Pancreas (tissue), 10 donors: Measurements from ENCODE around the gene NFYB. TPM values are rescaled to one million over a fixed set of nuclear protein-coding genes. Genes with fewer than 3 reads are reported as not detected.
"Not testable (repeated sequence)": the region's sequence is repeated elsewhere in the genome, so short reads cannot be mapped to it uniquely, and the experiment has no call there.

Source experiments
- ATAC-seq, 4 donors: fragments of 200-7000 bp; cut with Tn5 transposase; one replicate each; pipeline versions ENCODE4 v1.8.0 to v1.9.1; 2020; ENCODE audit warnings: mild to moderate bottlenecking in 4 of 4, moderate library complexity in 4 of 4
- DNase-seq, 6 donors: peaks; one replicate each; pipeline ENCODE4 v3.0.0-alpha.2; 2020
- FAIRE-seq: peaks from 2 replicates; lab custom pipeline; 2012; peaks lifted over from hg19 to GRCh38; lab: Jason Lieb, UNC
- H3K27ac ChIP-seq, 4 donors: fragments of 200-600 bp; sonication (generic); 1 replicate in 3 of 4; 2 replicates in 1 of 4; pipeline versions ENCODE4 v1.5.0 to v1.8.0; 2020
- H3K27me3 ChIP-seq, 4 donors: fragments of 200-600 bp; one replicate each; pipeline ENCODE4 v1.8.0; 2021
- H3K36me3 ChIP-seq, 3 donors: fragments of 200-600 bp; sonication (generic) in 1 of 3; one replicate each; pipeline versions ENCODE4 v1.5.0 to v1.8.0; 2020 to 2021
- H3K4me1 ChIP-seq, 3 donors: fragments of 200-600 bp; one replicate each; pipeline ENCODE4 v1.8.0; 2021
- H3K4me3 ChIP-seq, 4 donors: fragments of 200-600 bp; sonication (generic) in 2 of 4; one replicate each; pipeline versions ENCODE4 v1.5.0 to v1.8.0; 2020 to 2021
- H3K9me3 ChIP-seq, 4 donors: fragments of 200-600 bp; one replicate each; pipeline ENCODE4 v1.8.0; 2021
- WGBS, 2 donors: extraction: QIAGEN DNeasy Blood & Tissue Kit; methylation state at CpG; one replicate each; pipeline ENCODE4 v1.1.7; 2013; 5-methylcytosine and 5-hydroxymethylcytosine counted together
- intact Hi-C, 3 donors: fragments of 100-400 bp; cut with DNase I; formaldehyde crosslinking; loops; one replicate each; pipeline versions ENCODE4 v1.11.1 to v1.14.2; 2022
- polyA plus RNA-seq, 2 donors: library from polyadenylated mRNA; stranded (reverse); fragments of 200-250 nt; gene quantifications; one replicate each; pipeline ENCODE4 v1.2.3, GENCODE V29; 2013
- total RNA-seq, 6 donors: library from RNA; stranded (reverse); fragmentation: NEBNext Ultra II Directional in 4 of 6; extraction: Animal tissue kit (Norgen Biotek cat#: 25700) in 4 of 6; gene quantifications; one replicate each; pipeline versions ENCODE4 v1.2.1 to v1.2.4, GENCODE V29; 2021 to 2023
- TF ChIP-seq, protein P1 (sequence below), 4 donors: fragments of 200-600 bp; sonication (generic) in 3 of 4; IDR thresholded peaks; one replicate each; pipeline versions ENCODE4 v1.5.0 to v1.8.0; 2021; ENCODE audit warnings: antibody characterized with exemption in 4 of 4
- donor health status: healthy with polysubstance abuse.
- donor health status: DM: no; HTN: no; CAD: no; lungs with moderate emphysema.
- donor health status: DM: no; HTN: no; CAD: no.
- donor health status: control.
- donor health status: control.
- donor health status: Bipolar disorder and iron deficiency.
- donor health status: DM: yes; HTN: yes; CAD: no.
- donor health status: DM: no; HTN: no; CAD: no.
- donor health status: DM: no; HTN: no; CAD: no.
- donor health status: DM: yes; HTN: yes; CAD: no.

NFYB gene
- total and polyA plus RNA-seq, 8 donors = 7.8 to 15.8 (median 10.5) TPM

DNA sequence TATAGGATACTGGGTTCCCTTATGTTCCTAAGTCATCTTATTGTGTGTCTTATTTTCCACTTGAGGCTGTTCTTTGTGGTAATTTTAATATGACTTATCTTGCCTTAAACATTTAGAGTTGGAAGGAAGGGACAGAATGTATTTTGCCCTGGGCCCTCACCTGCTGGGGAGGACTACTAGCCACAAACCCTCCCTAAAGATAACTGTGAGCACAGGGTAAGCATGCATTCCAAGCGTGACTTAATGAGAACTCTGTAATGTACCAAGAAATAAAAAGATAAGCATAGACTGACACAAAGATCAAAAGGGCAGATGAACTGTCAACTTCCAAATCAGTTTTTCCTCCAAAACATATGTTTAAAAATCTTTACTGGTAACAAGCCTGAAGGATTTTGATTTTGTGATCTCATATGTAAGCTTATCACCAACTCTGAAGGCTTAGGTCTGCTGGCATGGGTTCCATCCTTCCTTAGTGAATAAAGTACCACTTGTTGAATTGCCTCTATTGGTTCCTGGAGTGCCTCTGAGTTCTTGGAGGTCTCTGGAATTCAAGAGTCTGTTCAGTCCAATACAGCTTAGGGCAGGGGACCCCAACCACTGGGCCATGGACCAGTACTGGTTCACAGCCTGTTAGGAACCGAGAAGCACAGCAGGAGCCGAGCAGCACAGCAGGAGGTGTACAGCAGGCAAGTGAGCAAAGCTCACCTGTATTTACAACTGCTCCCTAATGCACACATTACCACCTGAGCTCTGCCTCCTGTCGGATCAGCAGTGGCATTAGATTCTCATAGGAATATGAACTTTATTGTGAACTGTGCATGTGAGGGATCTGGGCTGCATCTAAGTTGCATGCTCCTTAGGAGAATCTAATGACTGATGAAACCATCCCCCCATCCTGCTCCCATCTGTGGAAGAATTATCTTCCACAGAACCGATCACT, 29.8 kb upstream of the NFYB start:
- H3K9me3 ChIP-seq = no peaks in the 10 kb centered on the region
- ATAC-seq (no peak), FAIRE-seq (no peak), DNase-seq (no peak)
- H3K4me3 ChIP-seq = no peak overlapping the region
- H3K36me3 ChIP-seq = no peaks in the 10 kb centered on the region
- H3K4me1 ChIP-seq = no peaks in the 10 kb centered on the region
- whole genome bisulfite sequencing, 2 donors = 83 to 86% methylated on average over 5 of the region's 5 CpGs
- H3K27ac ChIP-seq = no peak overlapping the region
- H3K27me3 ChIP-seq = no peaks in the 10 kb centered on the region
- intact Hi-C loops = no loop called here
- TF ChIP-seq, protein P1, sequence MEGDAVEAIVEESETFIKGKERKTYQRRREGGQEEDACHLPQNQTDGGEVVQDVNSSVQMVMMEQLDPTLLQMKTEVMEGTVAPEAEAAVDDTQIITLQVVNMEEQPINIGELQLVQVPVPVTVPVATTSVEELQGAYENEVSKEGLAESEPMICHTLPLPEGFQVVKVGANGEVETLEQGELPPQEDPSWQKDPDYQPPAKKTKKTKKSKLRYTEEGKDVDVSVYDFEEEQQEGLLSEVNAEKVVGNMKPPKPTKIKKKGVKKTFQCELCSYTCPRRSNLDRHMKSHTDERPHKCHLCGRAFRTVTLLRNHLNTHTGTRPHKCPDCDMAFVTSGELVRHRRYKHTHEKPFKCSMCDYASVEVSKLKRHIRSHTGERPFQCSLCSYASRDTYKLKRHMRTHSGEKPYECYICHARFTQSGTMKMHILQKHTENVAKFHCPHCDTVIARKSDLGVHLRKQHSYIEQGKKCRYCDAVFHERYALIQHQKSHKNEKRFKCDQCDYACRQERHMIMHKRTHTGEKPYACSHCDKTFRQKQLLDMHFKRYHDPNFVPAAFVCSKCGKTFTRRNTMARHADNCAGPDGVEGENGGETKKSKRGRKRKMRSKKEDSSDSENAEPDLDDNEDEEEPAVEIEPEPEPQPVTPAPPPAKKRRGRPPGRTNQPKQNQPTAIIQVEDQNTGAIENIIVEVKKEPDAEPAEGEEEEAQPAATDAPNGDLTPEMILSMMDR (IDR thresholded peaks at IDR 0.05) = no peak

DNA sequence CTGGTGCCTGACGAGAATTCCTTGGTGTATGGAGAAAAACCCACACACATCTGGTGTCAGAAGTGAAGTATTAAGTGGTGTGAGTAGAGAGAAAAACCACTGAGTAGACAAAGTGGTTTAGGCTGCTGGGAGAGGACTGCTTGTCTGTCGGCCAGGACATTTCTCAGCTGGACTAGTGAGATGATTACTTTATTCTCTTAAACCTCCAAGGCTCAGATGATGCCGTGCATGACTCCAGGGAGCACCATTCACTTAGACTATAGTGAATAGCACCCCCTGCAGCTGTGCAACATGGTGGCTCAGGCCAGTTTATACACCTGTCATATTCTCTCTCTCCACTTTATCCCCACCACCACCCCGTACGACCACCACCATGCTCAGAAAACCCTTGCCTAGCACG, 28.5 kb upstream of the NFYB start:
- 76 to 84% methylated on average over 6 of the region's 6 CpGs for WGBS, 2 donors
- Histone ChIP-seq H3K9me3 (no peaks in the 10 kb centered on the region), H3K27ac (no peak overlapping the region), H3K27me3 (no peaks in the 10 kb centered on the region), H3K36me3 (no peaks in the 10 kb centered on the region), H3K4me3 (no peak overlapping the region), H3K4me1 (no peaks in the 10 kb centered on the region)
- FAIRE-seq = no peak
- peak in 1 of 4 donors; percentile 48 for ATAC-seq
- TF ChIP-seq, protein P1 (IDR thresholded peaks at IDR 0.05) = no peak
- intact Hi-C loops = no loop called here
- DNase-seq = no peak

DNA sequence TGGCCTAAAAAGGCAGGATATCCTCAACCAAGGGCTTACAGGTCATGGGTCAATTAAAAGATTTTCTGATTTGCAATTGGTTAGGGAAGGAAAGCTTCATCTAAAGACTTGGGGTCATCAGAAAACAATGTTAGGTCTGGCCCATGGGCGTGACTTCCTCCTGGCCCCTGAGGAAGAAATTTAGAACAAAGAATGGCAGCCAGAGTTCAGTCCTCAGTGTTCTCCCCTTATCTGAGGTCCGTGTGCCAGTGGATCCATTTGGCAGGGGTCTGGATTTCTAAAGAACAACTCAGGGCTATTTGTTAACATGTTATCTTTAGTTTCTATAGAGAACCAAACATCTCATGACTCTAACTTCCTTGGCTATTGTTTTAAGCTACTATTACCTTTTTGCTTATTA, 27.8 kb upstream of the NFYB start:
- intact Hi-C loops = no loop called here
- ATAC-seq = no peak
- WGBS, 2 donors = 68 to 84% methylated on average over 2 of the region's 2 CpGs
- no peak for FAIRE-seq
- Histone ChIP-seq H3K27ac (no peak overlapping the region), H3K36me3 (no peaks in the 10 kb centered on the region), H3K9me3 (no peaks in the 10 kb centered on the region), H3K4me3 (no peak overlapping the region), H3K27me3 (no peaks in the 10 kb centered on the region), H3K4me1 (no peaks in the 10 kb centered on the region)
- TF ChIP-seq, protein P1 (IDR thresholded peaks at IDR 0.05) = no peak
- no peak for DNase-seq

DNA sequence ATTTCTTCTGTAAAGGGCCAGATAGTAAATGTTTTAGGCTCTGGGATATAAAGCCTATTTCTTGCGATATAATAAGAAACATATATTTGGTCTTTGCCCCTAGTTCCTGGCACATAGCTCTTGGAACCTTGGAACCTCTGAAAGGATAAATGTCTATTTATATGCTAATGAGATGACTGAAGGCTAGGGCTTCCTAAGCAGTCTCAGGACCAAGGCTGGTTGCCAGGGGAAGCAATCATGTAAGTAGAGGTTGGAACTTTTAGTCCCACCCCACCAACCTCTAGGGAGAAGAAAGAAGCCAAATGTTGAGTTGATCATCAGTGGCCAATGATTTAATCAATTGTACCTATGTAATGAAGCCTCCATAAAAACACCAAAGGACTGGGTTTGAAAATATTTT, 26.6 kb upstream of the NFYB start:
- Histone ChIP-seq H3K9me3 (no peaks in the 10 kb centered on the region), H3K4me3 (no peak overlapping the region), H3K36me3 (no peaks in the 10 kb centered on the region), H3K27ac (no peak overlapping the region), H3K27me3 (no peaks in the 10 kb centered on the region), H3K4me1 (no peaks in the 10 kb centered on the region)
- WGBS, 2 donors = 53 to 94% methylated on average over 1 of the region's 1 CpG
- DNase-seq (no peak), FAIRE-seq (no peak), ATAC-seq (no peak)
- TF ChIP-seq, protein P1 (IDR thresholded peaks at IDR 0.05) = no peak
- intact Hi-C loops = no loop called here

DNA sequence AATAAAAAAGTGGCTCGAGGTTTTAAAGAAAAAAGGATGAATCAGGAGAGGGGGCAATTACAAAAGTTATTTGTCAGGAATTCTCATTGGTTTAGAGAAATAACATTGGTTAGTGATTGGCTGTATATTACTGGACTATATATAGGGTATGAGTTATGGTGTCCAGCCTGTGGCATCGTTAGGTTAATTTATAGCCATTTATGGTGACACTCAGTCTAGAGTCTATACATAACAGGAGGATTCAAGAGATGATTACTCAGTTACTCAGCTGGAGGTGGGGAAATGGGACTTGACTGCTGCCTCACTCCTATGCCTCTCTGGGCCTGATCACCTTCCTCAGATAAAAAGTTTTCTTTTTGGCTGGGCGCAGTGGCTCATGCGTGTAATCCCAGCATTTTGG, 25.6 kb upstream of the NFYB start:
- Histone ChIP-seq H3K4me1 (no peaks in the 10 kb centered on the region), H3K9me3 (no peaks in the 10 kb centered on the region), H3K4me3 (no peak overlapping the region), H3K36me3 (no peaks in the 10 kb centered on the region), H3K27me3 (no peaks in the 10 kb centered on the region), H3K27ac (no peak overlapping the region)
- DNase-seq (no peak), FAIRE-seq (no peak), ATAC-seq (no peak)
- 84 to 85% methylated on average over 4 of the region's 4 CpGs for WGBS, 2 donors
- TF ChIP-seq, protein P1 (IDR thresholded peaks at IDR 0.05) = no peak
- intact Hi-C loops = no loop called here

DNA sequence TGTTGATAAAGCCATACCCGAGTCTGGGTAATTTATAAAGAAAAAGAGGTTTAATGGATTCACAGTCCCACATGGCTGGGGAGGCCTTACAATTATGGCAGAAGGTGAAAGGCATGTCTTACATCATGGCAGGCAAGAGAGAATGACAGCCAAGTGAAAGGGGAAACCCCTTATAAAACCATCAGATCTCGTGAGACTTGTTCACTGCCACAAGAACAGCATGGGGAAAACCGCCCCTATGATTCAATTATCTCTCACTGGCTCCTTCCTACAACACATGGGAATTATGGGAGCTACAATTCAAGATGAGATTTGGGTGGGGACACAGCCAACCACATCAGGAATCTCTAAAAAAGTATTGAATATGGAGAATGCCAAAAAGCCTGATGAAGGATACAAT, 25.0 kb upstream of the NFYB start:
- H3K9me3 ChIP-seq, intact Hi-C loops, H3K27ac ChIP-seq, H3K27me3 ChIP-seq, ATAC-seq, FAIRE-seq, H3K4me3 ChIP-seq, H3K36me3 ChIP-seq, DNase-seq, H3K4me1 ChIP-seq: not testable (repeated sequence)
- WGBS, 2 donors = 80 to 87% methylated on average over 3 of the region's 3 CpGs
